IPS-NIHi11 (cell line): ENCODE results near the gene CYP4F22.
A peak's percentile ranks its signal among the peaks of the same experiment; 100 is the strongest.

Experiments used
- DNase-seq: peaks from one replicate; pipeline ENCODE4 v3.0.0; 2012; ENCODE audit warnings: mixed read lengths, low spot score

Gene CYP4F22

GRCh38 chr19:15536350-15536749 lies 28.0 kb downstream of the CYP4F22 start:
- no peak for DNase-seq

GRCh38 chr19:15538774-15539173 lies 30.4 kb downstream of the CYP4F22 start:
- no peak for DNase-seq

- no peak for DNase-seq
Observed at GRCh38 chr19:15539638-15540037, 31.3 kb downstream of the CYP4F22 start.

GRCh38 chr19:15540435-15540834 lies 32.1 kb downstream of the CYP4F22 start:
- no peak for DNase-seq

- DNase-seq, result no peak
Observed at GRCh38 chr19:15544283-15544682, 36.0 kb downstream of the CYP4F22 start.

- DNase-seq, result no peak
Observed at GRCh38 chr19:15544970-15545369, 36.6 kb downstream of the CYP4F22 start.

GRCh38 chr19:15548648-15549047 lies 40.3 kb downstream of the CYP4F22 start:
- DNase-seq, result no peak

- DNase-seq, result no peak
Observed at GRCh38 chr19:15549581-15549980, 41.3 kb downstream of the CYP4F22 start.

GRCh38 chr19:15550273-15550672 lies 41.9 kb downstream of the CYP4F22 start:
- no peak for DNase-seq

- no peak for DNase-seq
Observed at GRCh38 chr19:15550929-15551292, 42.6 kb downstream of the CYP4F22 start.

GRCh38 chr19:15551293-15552004 lies 43.1 kb downstream of the CYP4F22 start:
- no peak for DNase-seq

GRCh38 chr19:15555021-15555420 lies 46.7 kb downstream of the CYP4F22 start:
- DNase-seq, result no peak

- peak; percentile 92 for DNase-seq
Observed at GRCh38 chr19:15555759-15556633, 47.7 kb downstream of the CYP4F22 start.

- no peak for DNase-seq
Observed at GRCh38 chr19:15556634-15557181, 48.4 kb downstream of the CYP4F22 start.

GRCh38 chr19:15557223-15557622 lies 48.9 kb downstream of the CYP4F22 start:
- DNase-seq, result no peak

GRCh38 chr19:15562145-15562544 lies 53.8 kb downstream of the CYP4F22 start:
- no peak for DNase-seq

- no peak for DNase-seq
Observed at GRCh38 chr19:15562861-15563260, 54.5 kb downstream of the CYP4F22 start.

- DNase-seq, result peak; percentile 23
Observed at GRCh38 chr19:15563325-15563794, 55.0 kb downstream of the CYP4F22 start.

- DNase-seq, result no peak
Observed at GRCh38 chr19:15563931-15564330, 55.6 kb downstream of the CYP4F22 start.

GRCh38 chr19:15564534-15565168 lies 56.3 kb downstream of the CYP4F22 start:
- no peak for DNase-seq

GRCh38 chr19:15570420-15570819 lies 62.1 kb downstream of the CYP4F22 start:
- no peak for DNase-seq

- DNase-seq, result no peak
Observed at GRCh38 chr19:15575406-15575805, 67.1 kb downstream of the CYP4F22 start.
